Endothelial cell of umbilical vein (primary cell): ENCODE results near the gene PHEX.

Experiments used
- POLR2A ChIP-seq: IDR thresholded peaks from 2 replicates; pipeline ENCODE4 v1.6.1; 2012; ENCODE audit warnings: low read depth, mild to moderate bottlenecking, control low read depth, low read length
- TF ChIP-seq, protein P1 (sequence below), 2 donors: IDR thresholded peaks; 1 replicate in 1 of 2; 2 replicates in 1 of 2; pipeline ENCODE4 v1.5.1; 2011; ENCODE audit warnings: low read length in 2 of 2, mild to moderate bottlenecking in 2 of 2, moderate library complexity in 2 of 2, control low read depth in 1 of 2, inconsistent platforms in 1 of 2, low read depth in 1 of 2; ENCODE audit not compliant: insufficient read depth in 1 of 2; ENCODE audit errors: extremely low read depth in 1 of 2

DNA sequence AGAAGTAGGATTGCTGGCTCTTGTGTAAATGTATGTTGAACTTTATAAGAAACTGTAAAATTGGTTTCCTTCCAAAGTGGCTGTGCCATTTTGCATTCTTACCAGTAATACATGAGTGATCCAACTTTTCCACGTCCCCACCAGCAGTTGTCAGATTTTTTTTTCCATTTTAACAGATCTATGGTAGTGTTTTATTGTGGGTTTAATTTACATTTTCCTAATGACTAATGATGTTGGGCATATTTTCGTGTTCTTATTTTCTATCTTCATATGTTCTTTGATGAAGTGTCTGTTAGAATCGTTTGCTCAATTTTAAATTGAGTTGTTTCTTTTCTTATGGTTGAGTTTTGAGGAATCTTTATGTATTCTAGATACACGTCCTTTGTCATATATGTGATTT, 56.2 kb downstream of the PHEX start:
- TF ChIP-seq POLR2A, result no peak
- TF ChIP-seq, protein P1, sequence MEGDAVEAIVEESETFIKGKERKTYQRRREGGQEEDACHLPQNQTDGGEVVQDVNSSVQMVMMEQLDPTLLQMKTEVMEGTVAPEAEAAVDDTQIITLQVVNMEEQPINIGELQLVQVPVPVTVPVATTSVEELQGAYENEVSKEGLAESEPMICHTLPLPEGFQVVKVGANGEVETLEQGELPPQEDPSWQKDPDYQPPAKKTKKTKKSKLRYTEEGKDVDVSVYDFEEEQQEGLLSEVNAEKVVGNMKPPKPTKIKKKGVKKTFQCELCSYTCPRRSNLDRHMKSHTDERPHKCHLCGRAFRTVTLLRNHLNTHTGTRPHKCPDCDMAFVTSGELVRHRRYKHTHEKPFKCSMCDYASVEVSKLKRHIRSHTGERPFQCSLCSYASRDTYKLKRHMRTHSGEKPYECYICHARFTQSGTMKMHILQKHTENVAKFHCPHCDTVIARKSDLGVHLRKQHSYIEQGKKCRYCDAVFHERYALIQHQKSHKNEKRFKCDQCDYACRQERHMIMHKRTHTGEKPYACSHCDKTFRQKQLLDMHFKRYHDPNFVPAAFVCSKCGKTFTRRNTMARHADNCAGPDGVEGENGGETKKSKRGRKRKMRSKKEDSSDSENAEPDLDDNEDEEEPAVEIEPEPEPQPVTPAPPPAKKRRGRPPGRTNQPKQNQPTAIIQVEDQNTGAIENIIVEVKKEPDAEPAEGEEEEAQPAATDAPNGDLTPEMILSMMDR (IDR thresholded peaks at IDR 0.05; ENCODE audit: extremely low read depth in 1 of 2, insufficient read depth in 1 of 2, low read depth in 1 of 2, low read length in 2 of 2), result no peak
